NK-92 (cell line): Measurements from ENCODE around the gene NFATC4.

ENCODE experiments used
- DNase-seq: peaks from one replicate; lab custom pipeline; 2025; ENCODE audit not compliant: unreplicated experiment; lab: John Stamatoyannopoulos, UW

Gene NFATC4

GRCh38 chr14:24407608-24408325, 39.8 kb downstream of the NFATC4 start:
- DNase-seq, result no peak

- no peak for DNase-seq
Observed at GRCh38 chr14:24408764-24409163, 40.8 kb downstream of the NFATC4 start.

- no peak for DNase-seq
Observed at GRCh38 chr14:24409192-24409591, 41.2 kb downstream of the NFATC4 start.

- DNase-seq, result no peak
Observed at GRCh38 chr14:24409956-24410355, 42.0 kb downstream of the NFATC4 start.

GRCh38 chr14:24411443-24412389, 43.7 kb downstream of the NFATC4 start:
- no peak for DNase-seq

GRCh38 chr14:24414077-24414476, 46.1 kb downstream of the NFATC4 start:
- no peak for DNase-seq

GRCh38 chr14:24414732-24415420, 46.9 kb downstream of the NFATC4 start:
- DNase-seq, result no peak

GRCh38 chr14:24415421-24416253, 47.7 kb downstream of the NFATC4 start:
- DNase-seq, result no peak

- DNase-seq, result no peak
Observed at GRCh38 chr14:24416254-24416931, 48.4 kb downstream of the NFATC4 start.

GRCh38 chr14:24416932-24417619, 49.1 kb downstream of the NFATC4 start:
- no peak for DNase-seq

GRCh38 chr14:24417832-24418491, 50.0 kb downstream of the NFATC4 start:
- DNase-seq, result no peak

- no peak for DNase-seq
Observed at GRCh38 chr14:24418492-24418873, 50.5 kb downstream of the NFATC4 start.

GRCh38 chr14:24422261-24422660, 54.3 kb downstream of the NFATC4 start:
- DNase-seq, result no peak

GRCh38 chr14:24422694-24423601, 55.0 kb downstream of the NFATC4 start:
- no peak for DNase-seq

GRCh38 chr14:24425704-24426103, 57.7 kb downstream of the NFATC4 start:
- DNase-seq, result no peak

GRCh38 chr14:24426150-24426911, 58.3 kb downstream of the NFATC4 start:
- no peak for DNase-seq

- no peak for DNase-seq
Observed at GRCh38 chr14:24426912-24427536, 59.0 kb downstream of the NFATC4 start.
